Naive B cell (primary cell): Measurements from ENCODE around the gene RAB14. TPM values are rescaled to one million over a fixed set of nuclear protein-coding genes. Genes with fewer than 3 reads are reported as not detected.
A peak's percentile ranks its signal among the peaks of the same experiment; 100 is the strongest.
"Not testable (repeated sequence)": the region's sequence is repeated elsewhere in the genome, so short reads cannot be mapped to it uniquely, and the experiment has no call there.

Experiments used
- ATAC-seq, 2 donors: fragments of 150-1000 bp; cut with Tn5 transposase; 2 replicates each; pipeline ENCODE4 v1.10.0; 2021; ENCODE audit warnings: low read depth in 2 of 2, mild to moderate bottlenecking in 2 of 2, moderate library complexity in 2 of 2
- DNase-seq: peaks from one replicate; pipeline ENCODE4 v3.0.0; 2022
- H3K27ac Mint-ChIP-seq, 6 donors: one replicate each; pipeline ENCODE4 v1.8.0; 2020 to 2022; ENCODE audit warnings: mild to moderate bottlenecking in 6 of 6, mixed read lengths in 6 of 6, moderate library complexity in 5 of 6, inconsistent platforms in 2 of 6
- H3K27me3 Mint-ChIP-seq, 3 donors: one replicate each; pipeline ENCODE4 v1.8.0; 2021 to 2022; ENCODE audit warnings: mixed read lengths in 3 of 3, mild to moderate bottlenecking in 1 of 3
- H3K36me3 Mint-ChIP-seq, 2 donors: one replicate each; pipeline ENCODE4 v1.8.0; 2020 to 2022; ENCODE audit warnings: mixed read lengths in 2 of 2, inconsistent platforms in 1 of 2, mild to moderate bottlenecking in 1 of 2
- H3K4me1 Mint-ChIP-seq, 3 donors: one replicate each; pipeline ENCODE4 v1.8.0; 2020 to 2022; ENCODE audit warnings: mixed read lengths in 3 of 3, inconsistent platforms in 1 of 3, mild to moderate bottlenecking in 1 of 3, moderate library complexity in 1 of 3
- H3K4me3 Mint-ChIP-seq, 8 donors: one replicate each; pipeline ENCODE4 v1.8.0; 2020 to 2022; ENCODE audit warnings: mild to moderate bottlenecking in 8 of 8, mixed read lengths in 8 of 8, moderate library complexity in 8 of 8, inconsistent platforms in 2 of 8
- H3K9me3 Mint-ChIP-seq, 7 donors: one replicate each; pipeline ENCODE4 v1.8.0; 2020 to 2022; ENCODE audit warnings: mixed read lengths in 7 of 7, mild to moderate bottlenecking in 5 of 7, inconsistent platforms in 2 of 7, moderate library complexity in 1 of 7
- polyA plus RNA-seq, 6 donors: library from polyadenylated mRNA; unstranded; fragments of 300-500 nt; fragmentation: Illumina TruSeq; gene quantifications; one replicate each; pipeline ENCODE4 v1.2.3, GENCODE V29; 2021; ENCODE audit warnings: low read depth in 6 of 6

Gene RAB14
- polyA plus RNA-seq, 6 donors from 2014 or later: 42.2 to 49.1 (median 44.8) TPM

DNA sequence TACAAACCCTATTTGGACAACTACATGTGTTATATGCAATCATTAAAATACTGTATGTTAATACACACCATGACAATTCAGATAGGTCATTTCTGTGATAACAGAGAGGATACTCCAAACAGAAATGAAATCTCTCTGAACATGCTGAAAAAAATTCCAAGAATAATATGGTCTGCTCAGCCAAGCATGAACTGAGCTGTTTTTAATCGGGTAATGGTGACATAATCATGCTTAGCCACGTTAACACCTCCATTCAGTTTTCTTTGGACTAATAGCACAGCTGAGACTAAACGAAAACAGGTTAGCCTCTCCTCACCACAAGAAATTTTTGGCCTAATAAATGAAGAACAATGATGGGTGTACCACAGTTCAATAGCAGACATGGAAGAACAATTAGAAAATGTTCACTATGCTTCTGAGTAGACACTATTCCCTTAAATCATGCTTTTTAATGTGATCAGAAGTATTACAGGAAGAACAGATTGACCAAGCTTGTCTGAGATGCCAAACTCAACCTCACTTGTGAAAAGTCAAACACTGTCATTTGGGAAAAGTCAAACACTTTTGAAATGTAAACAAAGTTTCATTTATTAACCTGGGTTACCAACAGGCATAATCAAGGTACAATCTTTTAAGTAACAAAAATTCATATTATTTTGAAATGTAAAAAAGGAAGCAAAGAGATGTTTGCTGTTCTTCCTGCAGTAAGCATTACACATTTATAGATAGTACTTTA, 19.4 kb downstream of the RAB14 start:
- H3K27me3 Mint-ChIP-seq: no peaks in the 10 kb centered on the region
- ATAC-seq: no peak
- H3K4me3 Mint-ChIP-seq: no peak overlapping the region
- H3K4me1 Mint-ChIP-seq: peaks cover 31 to 40% (median 36%) of the 10 kb centered on the region in 3 donors
- H3K36me3 Mint-ChIP-seq: peaks cover 7 to 9% of the 10 kb centered on the region in 2 donors
- peak overlapping the region in 2 of 6 donors; percentile 54 to 68 for H3K27ac Mint-ChIP-seq
- no peak for DNase-seq
- no peaks in the 10 kb centered on the region for H3K9me3 Mint-ChIP-seq

- Mint-ChIP-seq H3K9me3 (no peaks in the 10 kb centered on the region), H3K36me3 (peaks cover 1 to 4% of the 10 kb centered on the region in 2 donors), H3K4me3 (no peak overlapping the region), H3K27me3 (no peaks in the 10 kb centered on the region), H3K27ac (peak overlapping the region in 2 of 6 donors; percentile 39 to 81), H3K4me1 (peaks cover 18 to 26% (median 24%) of the 10 kb centered on the region in 3 donors)
- DNase-seq: no peak
- no peak for ATAC-seq
Measured at GRCh38 chr9:121179930-121180681, 21.6 kb downstream of the RAB14 start.

DNA sequence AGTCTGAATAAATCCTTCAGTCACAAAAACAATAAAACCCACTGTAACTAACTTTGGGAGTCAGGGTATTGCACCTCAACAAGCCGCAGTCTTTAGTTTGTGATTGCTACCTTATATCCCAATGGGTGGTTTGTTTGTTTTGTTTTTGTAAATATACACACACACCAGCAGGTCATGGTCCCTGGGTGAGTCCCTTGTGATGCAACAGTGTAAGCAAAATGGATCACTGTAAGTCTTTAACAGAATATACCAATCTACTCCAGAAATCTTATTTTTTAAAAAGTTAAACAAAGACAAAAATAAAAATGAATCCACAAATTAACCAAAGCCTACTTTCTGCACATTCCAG, 22.3 kb downstream of the RAB14 start:
- Mint-ChIP-seq H3K4me1 (peaks cover 11 to 20% (median 16%) of the 10 kb centered on the region in 3 donors), H3K36me3 (peaks cover 9 to 11% of the 10 kb centered on the region in 2 donors)
- ATAC-seq, H3K27ac Mint-ChIP-seq, H3K27me3 Mint-ChIP-seq, H3K9me3 Mint-ChIP-seq, DNase-seq, H3K4me3 Mint-ChIP-seq: not testable (repeated sequence)

DNA sequence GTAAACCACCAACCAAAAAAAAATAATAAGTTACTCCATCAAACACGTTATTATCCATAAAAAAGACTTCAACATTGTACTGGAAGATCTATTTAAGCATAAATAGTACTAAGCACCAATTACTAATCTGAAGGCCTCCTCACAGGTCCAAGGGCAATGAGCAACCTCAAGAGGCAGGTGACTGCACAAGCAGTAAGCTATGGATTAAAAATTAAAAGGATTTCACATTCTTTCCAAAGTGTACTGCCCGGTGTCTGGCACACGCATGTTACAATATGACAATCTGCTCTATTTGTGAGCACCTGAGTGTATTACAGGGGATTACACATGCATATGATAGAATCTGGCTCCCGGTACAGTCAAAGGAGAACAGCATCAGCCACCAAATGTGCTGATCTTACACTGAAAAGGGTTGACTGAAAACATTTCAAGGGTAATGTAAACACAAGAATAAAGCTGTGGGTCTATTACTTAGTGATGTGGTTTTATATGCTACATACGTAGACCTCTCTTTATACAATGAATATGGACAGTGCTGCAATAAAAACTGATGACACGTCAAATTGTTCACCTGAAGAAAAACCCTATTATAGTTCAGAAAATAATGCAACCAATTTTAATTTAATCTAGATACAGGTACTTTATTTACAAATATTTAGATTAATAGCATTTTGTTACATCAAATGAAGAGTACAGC, 22.8 kb downstream of the RAB14 start:
- H3K4me1 Mint-ChIP-seq: peaks cover 11 to 15% (median 14%) of the 10 kb centered on the region in 3 donors
- H3K36me3 Mint-ChIP-seq: peaks cover 14% of the 10 kb centered on the region in 2 donors
- no peak for ATAC-seq
- no peak for DNase-seq
- no peak overlapping the region for H3K4me3 Mint-ChIP-seq
- H3K9me3 Mint-ChIP-seq: no peaks in the 10 kb centered on the region
- H3K27me3 Mint-ChIP-seq: no peaks in the 10 kb centered on the region
- H3K27ac Mint-ChIP-seq: peak overlapping the region in 4 of 6 donors; percentile 24 to 81 (median 42)

GRCh38 chr9:121173501-121173900, 28.2 kb downstream of the RAB14 start:
- Mint-ChIP-seq H3K9me3 (no peaks in the 10 kb centered on the region), H3K4me1 (peaks cover 0 to 5% (median 4%) of the 10 kb centered on the region in 3 donors), H3K27me3 (no peaks in the 10 kb centered on the region), H3K27ac (peak overlapping the region in 4 of 6 donors; percentile 66 to 83 (median 76)), H3K36me3 (peaks cover 32 to 39% of the 10 kb centered on the region in 2 donors), H3K4me3 (no peak overlapping the region)
- no peak for ATAC-seq
- no peak for DNase-seq

DNA sequence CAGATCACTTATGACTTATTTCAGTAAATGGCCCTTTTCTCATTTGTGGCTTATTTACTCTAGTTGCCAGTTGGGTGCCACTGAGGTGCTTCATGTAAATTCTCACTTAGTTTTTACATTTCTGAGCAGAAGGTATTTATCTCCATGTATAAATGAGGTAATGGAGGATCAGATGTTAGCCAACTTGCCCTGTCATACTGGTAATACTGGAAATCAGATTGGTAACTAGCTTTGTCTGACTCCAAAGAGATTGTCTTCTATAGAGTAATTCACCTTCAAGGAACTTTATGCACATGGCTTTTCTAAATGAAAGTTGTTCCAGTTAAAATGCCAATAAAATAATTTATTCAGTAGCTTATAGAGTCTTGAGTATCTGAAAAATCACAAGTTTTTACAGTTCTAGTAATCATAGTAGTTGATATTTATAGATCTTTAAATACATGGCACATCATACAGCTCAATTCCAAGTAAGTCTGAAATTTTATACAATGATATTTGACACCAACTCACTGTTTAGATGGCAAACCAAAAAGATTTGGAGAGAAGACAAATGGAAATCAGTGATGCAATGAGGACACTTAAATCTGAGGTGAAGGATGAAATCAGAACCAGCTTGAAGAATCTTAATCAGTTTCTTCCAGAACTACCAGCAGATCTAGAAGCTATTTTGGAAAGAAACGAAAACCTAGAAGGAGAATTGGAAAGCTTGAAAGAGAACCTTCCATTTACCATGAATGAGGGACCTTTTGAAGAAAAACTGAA, 28.8 kb downstream of the RAB14 start:
- no peaks in the 10 kb centered on the region for H3K9me3 Mint-ChIP-seq
- H3K27me3 Mint-ChIP-seq: no peaks in the 10 kb centered on the region
- peaks cover 3 to 7% (median 5%) of the 10 kb centered on the region in 3 donors for H3K4me1 Mint-ChIP-seq
- ATAC-seq (no peak), DNase-seq (no peak)
- H3K4me3 Mint-ChIP-seq: no peak overlapping the region
- H3K36me3 Mint-ChIP-seq: peaks cover 35 to 45% of the 10 kb centered on the region in 2 donors
- H3K27ac Mint-ChIP-seq: peak overlapping the region in 3 of 6 donors; percentile 75 to 83 (median 79)

- Mint-ChIP-seq H3K4me3 (no peak overlapping the region), H3K27me3 (no peaks in the 10 kb centered on the region), H3K4me1 (peaks cover 5 to 9% (median 6%) of the 10 kb centered on the region in 3 donors), H3K36me3 (peaks cover 43 to 51% of the 10 kb centered on the region in 2 donors), H3K27ac (peak overlapping the region in 2 of 6 donors; percentile 62 to 95), H3K9me3 (no peaks in the 10 kb centered on the region)
- ATAC-seq (no peak), DNase-seq (no peak)
Measured at GRCh38 chr9:121171236-121171635, 30.4 kb downstream of the RAB14 start.

DNA sequence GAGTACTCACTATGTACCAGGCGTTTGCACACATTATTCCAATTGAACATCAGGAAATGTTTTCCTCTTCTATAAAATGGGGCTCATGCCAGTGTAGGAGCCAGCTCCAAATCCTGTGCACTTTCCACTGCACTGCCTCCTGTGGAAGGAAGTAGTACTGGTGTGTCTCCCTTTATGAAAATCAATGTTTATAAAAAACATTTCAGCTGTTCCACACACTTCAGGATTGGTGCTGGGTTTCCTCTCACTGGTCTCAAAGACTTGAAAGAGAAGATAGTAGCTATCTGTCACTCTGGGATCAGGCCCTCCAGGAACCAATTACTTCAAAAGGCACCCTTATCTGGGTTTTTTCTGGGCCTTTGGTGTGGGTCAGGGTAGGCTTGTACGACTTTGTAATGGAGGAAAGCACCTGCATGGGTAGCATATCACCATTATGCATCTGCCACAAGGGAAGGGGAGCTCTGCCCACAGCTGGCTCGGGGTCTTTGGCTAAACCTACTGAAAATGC, 32.5 kb downstream of the RAB14 start:
- Mint-ChIP-seq H3K36me3 (peaks cover 34 to 40% of the 10 kb centered on the region in 2 donors), H3K4me1 (peaks cover 5 to 9% (median 6%) of the 10 kb centered on the region in 3 donors), H3K9me3 (no peaks in the 10 kb centered on the region), H3K27me3 (no peaks in the 10 kb centered on the region), H3K4me3 (no peak overlapping the region), H3K27ac (peak overlapping the region in 5 of 6 donors; percentile 43 to 69 (median 60))
- DNase-seq: no peak
- peak; percentile 40 to 51 for ATAC-seq

DNA sequence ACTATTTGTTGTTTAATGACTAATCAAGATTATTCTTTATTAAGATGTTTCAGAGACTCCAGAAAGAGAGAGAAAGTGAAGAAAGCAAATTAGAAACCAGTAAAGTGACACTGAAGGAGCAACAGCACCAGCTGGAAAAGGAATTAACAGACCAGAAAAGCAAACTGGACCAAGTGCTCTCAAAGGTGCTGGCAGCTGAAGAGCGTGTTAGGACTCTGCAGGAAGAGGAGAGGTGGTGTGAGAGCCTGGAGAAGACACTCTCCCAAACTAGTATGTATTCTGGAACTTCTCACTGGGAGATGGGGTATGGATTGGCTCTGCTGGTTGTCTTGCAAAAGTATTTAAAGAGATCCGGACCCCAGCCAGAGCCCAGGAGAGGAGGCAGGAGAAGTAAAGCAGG, 33.6 kb downstream of the RAB14 start:
- no peaks in the 10 kb centered on the region for H3K9me3 Mint-ChIP-seq
- H3K4me1 Mint-ChIP-seq: peaks cover 0 to 9% (median 6%) of the 10 kb centered on the region in 3 donors
- DNase-seq: no peak
- H3K27me3 Mint-ChIP-seq: no peaks in the 10 kb centered on the region
- H3K27ac Mint-ChIP-seq: peak overlapping the region in 4 of 6 donors; percentile 44 to 85 (median 68)
- peaks cover 29 to 31% of the 10 kb centered on the region in 2 donors for H3K36me3 Mint-ChIP-seq
- H3K4me3 Mint-ChIP-seq: no peak overlapping the region
- no peak for ATAC-seq

GRCh38 chr9:121160025-121160424, 41.6 kb downstream of the RAB14 start:
- no peaks in the 10 kb centered on the region for H3K27me3 Mint-ChIP-seq
- peaks cover 6 to 32% of the 10 kb centered on the region in 2 donors for H3K36me3 Mint-ChIP-seq
- peak; percentile 64 to 65 for ATAC-seq
- H3K9me3 Mint-ChIP-seq: no peaks in the 10 kb centered on the region
- peak overlapping the region; percentile 1 to 82 (median 64) for H3K4me3 Mint-ChIP-seq
- peaks cover 40 to 59% (median 44%) of the 10 kb centered on the region in 3 donors for H3K4me1 Mint-ChIP-seq
- peak; percentile 50 for DNase-seq
- peak overlapping the region; percentile 70 to 93 (median 84) for H3K27ac Mint-ChIP-seq

DNA sequence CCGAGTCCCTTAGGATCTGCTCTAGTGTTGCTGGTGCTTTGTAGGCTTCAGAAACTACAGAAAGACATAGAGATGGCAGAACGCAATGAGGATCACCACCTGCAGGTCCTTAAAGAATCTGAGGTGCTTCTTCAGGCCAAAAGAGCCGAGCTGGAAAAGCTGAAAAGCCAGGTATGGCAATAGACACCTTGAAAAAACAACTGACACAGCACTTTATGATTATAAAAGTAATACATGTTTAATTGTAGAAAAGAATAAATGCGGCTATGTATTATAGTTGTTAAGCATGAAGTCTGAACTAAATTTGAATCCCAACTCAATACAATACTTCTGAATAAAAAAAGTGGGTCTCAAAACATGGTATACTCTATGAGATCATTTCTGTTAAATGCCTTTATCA, 43.7 kb downstream of the RAB14 start:
- H3K27ac Mint-ChIP-seq: peak overlapping the region in 1 of 6 donors; percentile 72
- DNase-seq (no peak), ATAC-seq (no peak)
- no peaks in the 10 kb centered on the region for H3K27me3 Mint-ChIP-seq
- H3K36me3 Mint-ChIP-seq: peaks cover 21 to 29% of the 10 kb centered on the region in 2 donors
- H3K9me3 Mint-ChIP-seq: no peaks in the 10 kb centered on the region
- H3K4me3 Mint-ChIP-seq: peak overlapping the region in 2 of 8 donors; percentile 24 to 37
- H3K4me1 Mint-ChIP-seq: peaks cover 51 to 62% (median 58%) of the 10 kb centered on the region in 3 donors

DNA sequence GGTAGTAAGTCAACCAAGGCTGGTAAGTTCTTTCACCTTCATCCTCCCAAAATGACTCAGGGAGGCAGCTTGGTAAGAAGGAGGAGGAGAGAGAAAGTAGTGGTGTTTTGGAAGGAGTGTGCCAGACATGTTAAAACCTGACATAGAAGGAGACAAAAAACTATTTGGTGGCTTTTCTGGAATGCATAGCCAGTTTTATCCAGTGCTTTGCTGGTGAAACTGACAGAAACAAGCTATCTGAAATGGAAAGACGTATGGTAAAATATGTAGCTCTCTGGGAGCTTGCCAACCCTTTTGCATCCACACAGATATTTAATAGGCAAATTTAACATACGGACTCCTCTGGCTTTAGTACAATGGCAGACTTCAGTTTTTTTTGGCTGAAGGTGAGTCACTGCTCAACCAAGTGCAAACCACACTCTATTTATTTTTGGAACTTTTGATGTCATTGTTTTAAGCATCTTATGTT, 45.4 kb downstream of the RAB14 start:
- Mint-ChIP-seq H3K27me3 (no peaks in the 10 kb centered on the region), H3K4me1 (peaks cover 54 to 68% (median 62%) of the 10 kb centered on the region in 3 donors), H3K9me3 (no peaks in the 10 kb centered on the region), H3K4me3 (peak overlapping the region in 7 of 8 donors; percentile 13 to 81 (median 73)), H3K27ac (peak overlapping the region; percentile 76 to 99 (median 95)), H3K36me3 (peaks cover 19 to 40% of the 10 kb centered on the region in 2 donors)
- peak; percentile 91 to 93 for ATAC-seq
- peak; percentile 70 for DNase-seq
